Keratinocyte (primary cell): Measurements from ENCODE around the gene FRMD4B. TPM values are rescaled to one million over a fixed set of nuclear protein-coding genes. Genes with fewer than 3 reads are reported as not detected.

Experiments used
- DNase-seq: peaks from one replicate; pipeline ENCODE4 v3.0.0-alpha.2; 2011; ENCODE audit warnings: low read depth, missing footprints, low spot score
- FAIRE-seq: peaks from 2 replicates; lab custom pipeline; 2011; peaks lifted over from hg19 to GRCh38; lab: Jason Lieb, UNC
- H2AFZ ChIP-seq: 2 replicates; pipeline ENCODE4 v1.6.0; 2012; ENCODE audit warnings: low read length, control low read depth, inconsistent platforms; ENCODE audit not compliant: control insufficient read depth
- H3K27ac ChIP-seq: 2 replicates; pipeline ENCODE4 v1.5.1; 2011; ENCODE audit warnings: low read length; ENCODE audit not compliant: control insufficient read depth, insufficient read depth
- H3K27me3 ChIP-seq: 3 replicates; pipeline ENCODE4 v1.6.0; 2011; ENCODE audit warnings: low read length; ENCODE audit not compliant: control insufficient read depth, insufficient read depth; ENCODE audit errors: extremely low read depth
- H3K36me3 ChIP-seq, 2 experiments: 2 replicates in 1 of 2; 3 replicates in 1 of 2; pipeline ENCODE4 v1.5.1; 2011; ENCODE audit warnings: low read length in 2 of 2, mild to moderate bottlenecking in 1 of 2; ENCODE audit not compliant: control insufficient read depth in 2 of 2, insufficient read depth in 2 of 2; ENCODE audit errors: extremely low read depth in 1 of 2
- H3K4me1 ChIP-seq: 3 replicates; pipeline ENCODE4 v1.5.1; 2011; ENCODE audit warnings: low read length; ENCODE audit not compliant: control insufficient read depth, insufficient read depth; ENCODE audit errors: extremely low read depth
- H3K4me2 ChIP-seq: 3 replicates; pipeline ENCODE4 v1.6.0; 2011; ENCODE audit warnings: low read depth, low read length; ENCODE audit not compliant: control insufficient read depth, insufficient read depth; ENCODE audit errors: extremely low read depth
- H3K4me3 ChIP-seq, 3 experiments: fragments of 200-600 bp in 1 of 3; sonication (generic) in 1 of 3; 2 replicates in 2 of 3; 3 replicates in 1 of 3; pipeline ENCODE4 v1.5.1; 2011 to 2016; ENCODE audit warnings: low read length in 3 of 3, mild to moderate bottlenecking in 3 of 3, control low read depth in 2 of 3, inconsistent platforms in 1 of 3, low read depth in 1 of 3, mixed read lengths in 1 of 3, mixed run types in 1 of 3, moderate library complexity in 1 of 3; ENCODE audit not compliant: control insufficient read depth in 2 of 3, insufficient read depth in 2 of 3; ENCODE audit errors: extremely low read depth in 1 of 3
- H3K79me2 ChIP-seq: 2 replicates; pipeline ENCODE4 v1.6.0; 2012; ENCODE audit warnings: low read length; ENCODE audit not compliant: control insufficient read depth, insufficient read depth
- H3K9ac ChIP-seq: 3 replicates; pipeline ENCODE4 v1.6.0; 2011; ENCODE audit warnings: low read length; ENCODE audit not compliant: control insufficient read depth, insufficient read depth; ENCODE audit errors: extremely low read depth
- H3K9me1 ChIP-seq: 3 replicates; pipeline ENCODE4 v1.6.0; 2011; ENCODE audit warnings: low read length; ENCODE audit not compliant: control insufficient read depth, insufficient read depth; ENCODE audit errors: extremely low read depth
- H3K9me3 ChIP-seq: 2 replicates; pipeline ENCODE4 v1.5.1; 2012; ENCODE audit warnings: low read depth, low read length; ENCODE audit not compliant: control insufficient read depth
- H4K20me1 ChIP-seq: 3 replicates; pipeline ENCODE4 v1.6.0; 2011; ENCODE audit warnings: low read length; ENCODE audit not compliant: control insufficient read depth, insufficient read depth; ENCODE audit errors: extremely low read depth
- CTCF ChIP-seq, 3 experiments: IDR thresholded peaks in 1 of 3; conservative IDR thresholded peaks in 1 of 3; optimal IDR thresholded peaks in 1 of 3; 2 replicates in 2 of 3; 3 replicates in 1 of 3; pipeline versions ENCODE3 to v1.5.1; 2011; ENCODE audit warnings: low read length in 3 of 3, mild to moderate bottlenecking in 3 of 3, moderate library complexity in 2 of 3, control low read depth in 1 of 3, inconsistent platforms in 1 of 3; ENCODE audit not compliant: insufficient read depth in 2 of 3; ENCODE audit errors: extremely low read depth in 1 of 3
- EZH2 ChIP-seq: IDR thresholded peaks from one replicate; pipeline ENCODE4 v1.6.1; 2012; ENCODE audit warnings: inconsistent platforms, mild to moderate bottlenecking, low read length, moderate library complexity
- dilution Hi-C: fragments of 300-500 bp; cut with MboI; formaldehyde crosslinking; loops from one replicate; pipeline ENCODE4 v1.7.0; 2020; ENCODE audit warnings: low sequenced_read_pairs; ENCODE audit not compliant: extremely low pct_ligation_motif_present
- polyA plus RNA-seq, 5 experiments: library from polyadenylated mRNA; depleted of rRNA in 3 of 5; stranded (reverse) in 3 of 5; stranded (forward) in 1 of 5; unstranded in 1 of 5; fragments of >200 nt; gene quantifications; 1 replicate in 1 of 5; 2 replicates in 3 of 5; 3 replicates in 1 of 5; pipeline versions ENCODE4 v1.2.1 to v1.2.3, GENCODE V29; 2011 to 2012; ENCODE audit warnings: missing spikeins in 2 of 5, low read depth in 1 of 5, low replicate concordance in 1 of 5

The FRMD4B gene
- polyA plus RNA-seq, 1 donor (not counting 4 experiments of a cell fraction or from before 2014, with no cell fraction given), result 48.3 TPM

GRCh38 chr3:69196876-69197275 is 189.0 kb downstream of the FRMD4B start:
- no peak overlapping the region for H3K4me3 ChIP-seq
- peaks cover 24 to 47% of the 10 kb centered on the region in 2 experiments for H3K36me3 ChIP-seq
- no peak for TF ChIP-seq EZH2
- no peak for TF ChIP-seq CTCF (optimal IDR thresholded peaks at IDR 0.05 in 1 of 3, IDR thresholded peaks at IDR 0.05 in 1 of 3, conservative IDR thresholded peaks at IDR 0.05 in 1 of 3; ENCODE audit: extremely low read depth in 1 of 3, insufficient read depth in 2 of 3, low read length in 3 of 3)

GRCh38 chr3:69194431-69195165 is 191.3 kb downstream of the FRMD4B start:
- TF ChIP-seq CTCF (optimal IDR thresholded peaks at IDR 0.05 in 1 of 3, IDR thresholded peaks at IDR 0.05 in 1 of 3, conservative IDR thresholded peaks at IDR 0.05 in 1 of 3; ENCODE audit: extremely low read depth in 1 of 3, insufficient read depth in 2 of 3, low read length in 3 of 3) (no peak), EZH2 (no peak)
- Histone ChIP-seq H3K79me2 (peaks cover 2% of the 10 kb centered on the region), H3K27ac (no peak overlapping the region), H3K9ac (no peak overlapping the region), H3K9me3 (no peaks in the 10 kb centered on the region), H4K20me1 (no peaks in the 10 kb centered on the region), H3K4me1 (no peaks in the 10 kb centered on the region), H2AFZ (no peak overlapping the region), H3K27me3 (no peaks in the 10 kb centered on the region), H3K36me3 (peaks cover 32 to 57% of the 10 kb centered on the region in 2 experiments), H3K9me1 (no peaks in the 10 kb centered on the region), H3K4me2 (no peak overlapping the region), H3K4me3 (no peak overlapping the region)
- DNase-seq (no peak), FAIRE-seq (no peak)
- dilution Hi-C loops, result no loop called here

More at GRCh38 chr3:69196876-69197275, 189.0 kb downstream of the FRMD4B start:
- peaks cover 16% of the 10 kb centered on the region for H3K4me1 ChIP-seq
- dilution Hi-C loops, result no loop called here
- FAIRE-seq (no peak), DNase-seq (no peak)
- no peak overlapping the region for H3K9ac ChIP-seq
- no peak overlapping the region for H3K27ac ChIP-seq
- H3K79me2 ChIP-seq, result peaks cover 3% of the 10 kb centered on the region
- no peaks in the 10 kb centered on the region for H4K20me1 ChIP-seq
- H2AFZ ChIP-seq, result no peak overlapping the region
- H3K9me3 ChIP-seq, result no peaks in the 10 kb centered on the region
- no peaks in the 10 kb centered on the region for H3K9me1 ChIP-seq
- H3K27me3 ChIP-seq, result no peaks in the 10 kb centered on the region
- no peak overlapping the region for H3K4me2 ChIP-seq
